AG04450 (cell line): ENCODE data around the gene CYP4V2. TPM values are rescaled to one million over a fixed set of nuclear protein-coding genes. Genes with fewer than 3 reads are reported as not detected.
"Not testable (repeated sequence)": the region's sequence is repeated elsewhere in the genome, so short reads cannot be mapped to it uniquely, and the experiment has no call there.

ENCODE experiments used
- CTCF ChIA-PET: fragments of 300-600, 350-600 bp; formaldehyde crosslinking; extraction: SDS; loops from one replicate; lab custom pipeline; 2022; ENCODE audit warnings: antibody characterized with exemption, inconsistent platforms; lab: Charles Lee
- POLR2A ChIA-PET: fragments of 350-600 bp; formaldehyde crosslinking; extraction: SDS; loops from one replicate; lab custom pipeline; 2021; ENCODE audit warnings: antibody characterized with exemption, inconsistent platforms; lab: Yijun Ruan, JAX
- DNase-seq: peaks from one replicate; pipeline ENCODE4 v3.0.0-alpha.2; 2011; ENCODE audit warnings: low read depth, low spot score
- H3K27ac ChIP-seq: one replicate; pipeline ENCODE4 v1.5.1; 2012; ENCODE audit warnings: low read depth, low read length, control low read depth
- H3K27me3 ChIP-seq: one replicate; pipeline ENCODE4 v1.6.0; 2012; ENCODE audit warnings: low read length; ENCODE audit not compliant: control insufficient read depth, insufficient read depth
- H3K4me3 ChIP-seq: 2 replicates; pipeline ENCODE4 v1.5.1; 2011; ENCODE audit warnings: mild to moderate bottlenecking, low read depth, low read length, control low read depth
- H3K9me3 ChIP-seq: 2 replicates; pipeline ENCODE4 v1.5.1; 2012; ENCODE audit warnings: low read length; ENCODE audit not compliant: control insufficient read depth, insufficient read depth
- polyA plus RNA-seq: library from polyadenylated mRNA; depleted of rRNA; stranded (reverse); fragments of >200 nt; gene quantifications from 2 replicates; pipeline ENCODE4 v1.2.3, GENCODE V29; 2011
- TF ChIP-seq, protein P1 (sequence below): IDR thresholded peaks from 2 replicates; pipeline ENCODE4 v1.5.1; 2011; ENCODE audit warnings: low read depth, low read length, control low read depth, inconsistent platforms

CYP4V2 gene
- polyA plus RNA-seq, 1 experiment = 4.8 TPM

DNA sequence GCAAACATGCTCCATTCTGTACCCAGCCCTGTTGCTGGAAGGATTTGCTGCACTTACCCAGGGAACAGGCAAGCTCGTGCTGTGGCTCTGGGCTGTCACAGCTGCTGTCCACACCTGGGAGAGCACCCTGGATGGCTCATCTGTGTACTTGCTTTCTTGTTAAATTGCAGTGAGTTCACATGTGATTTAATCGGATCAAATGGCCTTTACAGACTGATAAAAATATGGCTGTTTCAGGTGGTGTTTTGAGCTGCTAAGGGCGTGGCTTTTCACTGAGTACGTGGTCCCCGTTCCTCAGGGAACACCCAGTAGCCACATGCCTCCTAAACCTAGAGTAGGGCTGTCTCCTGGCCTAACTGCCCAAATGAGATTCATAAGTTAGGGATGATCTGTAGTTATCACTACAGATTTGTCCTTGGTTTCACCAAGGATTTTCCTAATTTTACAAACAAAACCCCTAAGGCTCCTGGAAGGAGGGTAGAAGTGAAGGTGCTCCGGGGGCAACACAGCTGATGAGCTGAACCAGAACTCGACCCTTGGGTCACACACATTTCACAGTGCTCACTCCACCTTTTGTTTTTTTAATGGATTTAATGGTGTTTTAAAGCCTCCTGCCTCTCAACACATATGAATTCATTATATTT is 49.6 kb downstream of the CYP4V2 start:
- Histone ChIP-seq H3K9me3 (no peaks in the 10 kb centered on the region), H3K27me3 (no peaks in the 10 kb centered on the region), H3K4me3 (no peak overlapping the region), H3K27ac (no peak overlapping the region)
- POLR2A ChIA-PET = no interaction called here
- DNase-seq = no peak
- CTCF ChIA-PET = no interaction called here
- TF ChIP-seq, protein P1, sequence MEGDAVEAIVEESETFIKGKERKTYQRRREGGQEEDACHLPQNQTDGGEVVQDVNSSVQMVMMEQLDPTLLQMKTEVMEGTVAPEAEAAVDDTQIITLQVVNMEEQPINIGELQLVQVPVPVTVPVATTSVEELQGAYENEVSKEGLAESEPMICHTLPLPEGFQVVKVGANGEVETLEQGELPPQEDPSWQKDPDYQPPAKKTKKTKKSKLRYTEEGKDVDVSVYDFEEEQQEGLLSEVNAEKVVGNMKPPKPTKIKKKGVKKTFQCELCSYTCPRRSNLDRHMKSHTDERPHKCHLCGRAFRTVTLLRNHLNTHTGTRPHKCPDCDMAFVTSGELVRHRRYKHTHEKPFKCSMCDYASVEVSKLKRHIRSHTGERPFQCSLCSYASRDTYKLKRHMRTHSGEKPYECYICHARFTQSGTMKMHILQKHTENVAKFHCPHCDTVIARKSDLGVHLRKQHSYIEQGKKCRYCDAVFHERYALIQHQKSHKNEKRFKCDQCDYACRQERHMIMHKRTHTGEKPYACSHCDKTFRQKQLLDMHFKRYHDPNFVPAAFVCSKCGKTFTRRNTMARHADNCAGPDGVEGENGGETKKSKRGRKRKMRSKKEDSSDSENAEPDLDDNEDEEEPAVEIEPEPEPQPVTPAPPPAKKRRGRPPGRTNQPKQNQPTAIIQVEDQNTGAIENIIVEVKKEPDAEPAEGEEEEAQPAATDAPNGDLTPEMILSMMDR = no peak

DNA sequence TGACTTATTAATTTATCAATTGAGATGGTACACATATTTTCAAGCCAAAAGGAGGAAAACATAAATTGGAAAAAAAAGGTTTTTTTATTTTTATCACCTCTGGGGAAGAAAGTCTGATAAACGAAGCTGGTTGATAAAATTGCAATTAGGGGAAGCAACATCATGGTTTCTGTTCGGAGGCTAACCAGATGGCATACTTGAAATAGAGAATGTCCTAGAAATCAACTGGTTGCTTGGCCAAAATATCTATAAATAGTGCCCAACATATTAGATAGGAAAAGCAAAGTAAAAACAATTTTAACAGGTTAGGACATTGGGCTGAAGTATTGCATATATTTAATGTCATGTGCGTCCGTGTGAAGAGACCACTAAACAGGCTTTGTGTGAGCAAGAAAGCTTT is 50.2 kb downstream of the CYP4V2 start:
- TF ChIP-seq, protein P1 = no peak
- no peak for DNase-seq
- Histone ChIP-seq H3K9me3 (no peaks in the 10 kb centered on the region), H3K4me3 (no peak overlapping the region), H3K27me3 (no peaks in the 10 kb centered on the region), H3K27ac (no peak overlapping the region)
- ChIA-PET POLR2A (no interaction called here), CTCF (no interaction called here)

DNA sequence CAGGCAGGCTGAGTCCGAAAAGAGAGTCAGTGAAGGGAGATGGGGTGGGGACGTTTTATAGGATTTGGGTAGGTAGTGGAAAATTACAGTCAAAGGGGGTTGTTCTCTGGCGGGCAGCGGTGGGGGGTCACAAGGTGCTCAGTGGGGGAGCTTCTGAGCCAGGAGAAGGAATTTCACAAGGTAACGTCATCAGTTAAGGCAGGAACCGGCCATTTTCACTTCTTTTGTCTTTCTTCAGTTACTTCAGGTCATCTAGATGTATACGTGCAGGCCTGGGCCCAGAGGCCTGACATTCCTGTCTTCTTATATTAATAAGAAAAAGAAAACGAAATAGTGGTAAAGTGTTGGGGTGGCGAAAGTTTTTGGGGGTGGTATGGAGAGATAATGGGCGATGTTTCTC is 50.7 kb downstream of the CYP4V2 start:
- H3K27me3 ChIP-seq, H3K4me3 ChIP-seq, H3K9me3 ChIP-seq, POLR2A ChIA-PET, DNase-seq, H3K27ac ChIP-seq, CTCF ChIA-PET: not testable (repeated sequence)

DNA sequence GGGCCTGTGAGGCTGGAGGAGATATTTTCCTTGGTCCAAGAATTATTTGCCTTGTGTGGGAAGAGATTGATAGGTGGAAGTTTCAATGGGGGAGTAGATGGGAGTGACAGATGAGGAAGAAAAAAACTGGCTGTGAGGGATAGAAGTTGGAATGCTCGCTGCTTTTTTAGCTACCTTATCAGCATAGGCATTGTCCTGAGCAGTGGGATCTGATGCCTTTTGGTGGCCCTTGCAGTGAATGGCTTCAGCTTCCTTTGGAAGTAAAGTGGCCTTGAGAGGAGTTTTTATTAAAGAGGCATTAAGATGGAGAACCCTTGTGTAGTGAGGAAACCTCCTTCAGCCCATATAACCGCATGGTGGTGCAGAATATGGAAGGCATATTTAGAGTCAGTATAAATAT is 52.0 kb downstream of the CYP4V2 start:
- Histone ChIP-seq H3K27ac (no peak overlapping the region), H3K27me3 (no peaks in the 10 kb centered on the region), H3K9me3 (no peaks in the 10 kb centered on the region), H3K4me3 (no peak overlapping the region)
- POLR2A ChIA-PET = interaction anchor here (0.6 kb wide), 1 partner anchor 185 kb away, joined by 3 read pairs; no protein-coding TSS in a partner anchor
- TF ChIP-seq, protein P1 = no peak
- no peak for DNase-seq
- CTCF ChIA-PET = no interaction called here

DNA sequence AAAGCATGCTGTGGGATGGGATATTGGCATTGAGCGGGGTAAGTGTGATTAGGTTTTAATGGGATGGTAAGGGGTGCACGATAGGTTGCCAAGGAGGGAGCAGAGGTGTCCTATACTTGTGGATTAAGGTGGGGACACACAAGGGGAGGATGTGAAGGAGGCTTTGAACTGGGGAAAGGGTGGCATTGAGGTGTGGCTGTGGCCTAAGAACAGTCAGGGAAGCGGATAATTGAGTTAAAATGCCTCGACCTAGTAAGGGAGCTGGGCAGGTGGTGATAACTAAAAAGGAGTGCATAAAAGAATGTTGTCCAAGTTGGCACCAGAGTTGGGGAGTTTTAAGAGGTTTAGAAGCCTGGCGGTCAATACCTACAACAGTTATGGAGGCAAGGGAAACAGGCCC is 53.5 kb downstream of the CYP4V2 start:
- Histone ChIP-seq H3K9me3 (no peaks in the 10 kb centered on the region), H3K27me3 (no peaks in the 10 kb centered on the region), H3K4me3 (no peak overlapping the region), H3K27ac (no peak overlapping the region)
- TF ChIP-seq, protein P1 = no peak
- ChIA-PET CTCF (no interaction called here), POLR2A (no interaction called here)
- no peak for DNase-seq

DNA sequence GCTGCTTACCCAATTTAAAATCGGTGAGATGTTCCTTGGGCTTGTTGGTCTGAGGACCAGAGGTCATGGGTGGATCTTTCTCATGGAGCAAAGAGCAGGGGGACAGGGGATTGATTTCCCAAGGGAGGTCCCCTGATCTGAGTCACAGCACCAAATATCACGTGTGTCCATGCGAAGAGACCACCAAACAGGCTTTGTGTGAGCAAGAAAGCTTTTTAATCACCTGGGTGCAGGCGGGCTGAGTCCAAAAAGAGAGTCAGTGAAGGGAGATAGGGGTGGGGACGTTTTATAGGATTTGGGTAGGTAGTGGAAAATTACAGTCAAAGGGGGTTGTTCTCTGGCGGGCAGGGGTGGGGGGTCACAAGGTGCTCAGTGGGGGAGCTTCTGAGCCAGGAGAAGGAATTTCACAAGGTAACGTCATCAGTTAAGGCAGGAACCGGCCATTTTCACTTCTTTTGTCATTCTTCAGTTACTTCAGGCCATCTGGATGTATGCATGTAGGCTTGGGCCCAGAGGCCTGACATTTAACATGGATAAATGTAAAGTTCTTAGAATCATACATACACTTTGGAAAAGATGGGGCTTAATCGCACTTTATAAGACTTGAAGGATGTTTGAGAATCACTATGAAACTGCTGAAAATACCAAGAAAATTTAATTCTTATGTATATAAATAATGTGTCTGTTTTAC is 55.8 kb downstream of the CYP4V2 start:
- DNase-seq, CTCF ChIA-PET, H3K9me3 ChIP-seq, H3K27ac ChIP-seq, H3K4me3 ChIP-seq, POLR2A ChIA-PET, H3K27me3 ChIP-seq: not testable (repeated sequence)
